GM21576 (cell line): Measurements from ENCODE around the gene IL1RAP.

Experiments used
- ATAC-seq: cut with Tn5 transposase; IDR thresholded peaks from one replicate; pipeline ENCODE4 v1.9.1; 2021; ENCODE audit warnings: mild to moderate bottlenecking, moderate library complexity; ENCODE audit not compliant: unreplicated experiment

Gene IL1RAP

DNA sequence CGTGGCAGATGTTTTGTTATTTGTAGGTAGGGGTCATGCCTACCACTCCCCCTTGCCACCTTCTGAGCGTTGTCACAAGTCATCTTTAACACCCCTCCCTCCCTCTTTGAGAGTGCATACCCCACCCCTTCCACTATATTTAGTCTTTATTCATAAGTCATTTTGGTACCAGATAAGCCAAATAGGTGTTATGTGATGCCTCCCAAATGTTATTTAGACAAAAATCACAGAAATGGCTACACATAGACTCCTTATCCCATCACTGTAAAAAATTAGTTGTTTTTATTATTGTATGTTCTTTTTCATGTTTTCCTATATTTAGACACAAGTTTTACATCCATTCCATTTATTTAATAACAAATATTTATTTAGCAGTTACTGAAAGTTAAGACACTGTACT, 93.1 kb downstream of the IL1RAP start:
- ATAC-seq, result no peak

- ATAC-seq, result no peak
Measured at GRCh38 chr3:190608850-190609589, 95.1 kb downstream of the IL1RAP start.

DNA sequence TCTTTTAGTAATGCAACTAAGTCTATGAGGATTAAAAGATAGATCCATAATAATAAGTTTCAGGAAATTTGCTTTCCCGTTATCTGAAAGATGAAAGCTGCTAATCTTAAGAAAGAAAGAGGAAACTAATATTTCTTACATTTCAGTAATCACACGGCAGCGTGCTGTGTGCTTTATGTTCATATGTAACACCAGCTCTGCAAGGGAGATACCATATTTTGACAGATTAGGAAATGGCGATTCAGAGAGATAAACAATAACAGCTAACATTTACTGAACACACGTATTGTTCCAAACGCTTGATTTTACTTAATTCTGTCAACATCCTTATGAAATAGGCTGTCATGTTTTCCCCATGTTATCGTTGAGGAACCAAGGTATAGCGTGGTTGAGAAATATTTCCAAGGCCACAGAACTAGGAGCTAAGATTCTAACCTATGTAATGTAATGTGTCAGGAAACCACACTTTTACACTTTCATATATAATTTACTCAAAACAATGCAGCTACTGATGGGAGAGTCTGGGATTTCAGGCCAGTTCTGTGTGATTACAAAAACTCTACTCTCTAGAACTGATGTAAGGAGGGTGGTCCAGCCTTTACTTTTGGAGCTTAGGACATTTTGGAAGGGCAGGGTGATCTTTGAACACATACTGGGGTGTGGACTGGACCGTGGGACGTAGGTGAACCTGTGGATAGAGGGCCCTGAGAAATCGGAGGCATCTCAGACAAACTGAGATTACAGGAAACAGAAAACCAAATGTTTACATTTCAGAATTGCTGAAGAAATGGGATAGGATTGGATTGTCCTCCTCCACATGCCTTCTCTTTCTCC, 100.6 kb downstream of the IL1RAP start:
- no peak for ATAC-seq

DNA sequence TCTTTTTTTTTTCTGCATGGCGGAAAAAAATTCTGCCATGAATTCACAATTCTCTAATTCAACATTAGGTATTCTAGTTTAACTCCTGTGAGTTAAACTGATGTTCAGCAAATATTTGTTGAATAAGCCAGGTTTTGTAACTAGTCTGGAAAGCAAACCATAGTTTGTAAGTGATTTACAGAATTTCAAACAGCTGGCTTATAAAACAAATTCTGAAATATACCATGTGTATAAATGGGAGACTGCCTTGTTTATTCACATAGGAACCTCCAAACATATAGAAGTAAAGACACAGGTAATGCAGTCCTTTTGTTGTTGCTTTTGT, 101.1 kb downstream of the IL1RAP start:
- no peak for ATAC-seq

- no peak for ATAC-seq
Measured at GRCh38 chr3:190615607-190616006, 101.7 kb downstream of the IL1RAP start.

DNA sequence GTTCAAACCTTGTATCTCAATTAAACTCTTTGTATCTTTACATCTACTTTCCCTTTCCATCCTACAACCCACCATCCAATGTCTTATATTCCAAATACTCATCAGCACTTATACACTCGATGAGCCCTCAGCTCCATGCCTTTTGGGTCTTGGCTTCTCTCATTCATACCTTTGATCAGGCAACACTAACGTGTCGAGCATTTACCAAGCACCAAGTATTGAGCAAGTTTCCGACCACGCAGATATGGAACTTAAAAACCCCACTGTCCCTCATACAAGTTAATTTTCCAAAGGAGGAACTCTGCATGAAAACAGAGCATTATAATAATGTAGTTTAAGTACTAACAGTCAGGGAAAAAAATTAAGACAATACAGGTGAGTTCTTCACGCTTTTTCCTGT, 102.8 kb downstream of the IL1RAP start:
- ATAC-seq, result no peak

DNA sequence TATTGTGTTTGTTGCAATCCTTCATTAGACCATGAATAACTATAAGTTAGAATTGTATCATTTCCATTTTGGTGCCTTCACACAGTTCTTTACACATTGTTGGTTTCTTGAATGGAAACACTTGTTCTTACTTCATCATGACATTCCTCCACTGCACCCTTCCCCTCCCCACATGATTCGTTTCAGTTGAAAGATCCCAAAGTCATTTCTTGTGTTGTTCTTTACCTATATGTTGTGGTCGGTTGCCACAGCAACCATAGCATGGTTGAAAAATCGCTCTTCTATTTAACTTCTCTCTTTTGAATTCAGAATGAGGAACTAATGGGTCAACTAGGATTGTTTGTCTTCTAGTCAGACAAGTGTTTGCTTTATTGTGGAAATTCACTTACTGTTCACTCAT, 103.3 kb downstream of the IL1RAP start:
- ATAC-seq, result peak; percentile 62

DNA sequence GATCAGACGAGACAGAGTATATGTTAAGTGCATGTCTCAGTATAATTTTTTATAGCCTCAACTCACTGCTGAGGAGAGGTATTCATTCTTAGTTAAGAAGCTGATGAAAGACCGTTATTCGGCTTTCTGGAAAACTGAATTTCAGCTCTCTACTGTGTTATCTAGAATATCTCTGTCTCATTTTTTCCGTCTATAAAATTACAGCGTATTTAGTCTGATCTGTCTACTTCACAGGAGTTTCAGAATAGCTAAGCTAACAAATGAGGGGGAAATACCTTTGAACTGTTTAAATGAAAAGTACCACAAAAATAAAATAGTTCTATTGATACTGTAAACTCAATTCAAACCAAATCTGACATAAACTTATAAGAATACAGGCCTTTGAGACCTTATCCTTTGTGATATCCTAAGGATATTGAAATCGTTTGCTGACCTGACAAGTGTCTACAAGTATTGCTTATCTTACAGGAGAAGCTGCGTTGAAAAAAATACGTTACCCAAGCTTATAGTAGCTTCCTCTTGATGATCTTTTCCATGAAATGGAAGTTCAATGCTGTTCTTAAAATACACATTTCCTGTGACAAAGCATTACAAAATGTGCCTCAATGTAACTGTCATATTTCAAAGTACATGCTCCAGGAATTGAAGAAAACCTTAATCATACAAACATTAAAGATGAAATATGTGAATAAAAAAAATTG, 104.6 kb downstream of the IL1RAP start:
- ATAC-seq, result peak; percentile 44

- no peak for ATAC-seq
Measured at GRCh38 chr3:190619353-190619752, 105.5 kb downstream of the IL1RAP start.

DNA sequence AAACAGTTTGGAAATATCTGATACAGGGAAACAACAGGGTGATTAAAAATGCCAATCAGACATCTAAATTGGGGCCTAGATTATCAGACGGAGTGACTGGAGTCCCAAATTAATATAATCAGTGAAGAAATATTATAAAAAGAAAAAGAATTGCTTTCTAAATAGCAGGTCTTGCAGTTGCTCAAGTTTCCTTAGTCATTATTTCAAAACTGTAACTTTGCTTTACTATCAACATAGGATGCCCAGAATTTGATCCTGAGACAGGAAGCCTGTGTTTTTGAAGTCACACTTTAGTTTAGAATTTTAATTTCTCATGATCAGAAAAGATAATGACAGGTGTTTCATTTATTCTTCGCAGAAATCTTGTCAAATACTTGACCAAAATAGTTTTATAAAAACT, 105.9 kb downstream of the IL1RAP start:
- no peak for ATAC-seq

DNA sequence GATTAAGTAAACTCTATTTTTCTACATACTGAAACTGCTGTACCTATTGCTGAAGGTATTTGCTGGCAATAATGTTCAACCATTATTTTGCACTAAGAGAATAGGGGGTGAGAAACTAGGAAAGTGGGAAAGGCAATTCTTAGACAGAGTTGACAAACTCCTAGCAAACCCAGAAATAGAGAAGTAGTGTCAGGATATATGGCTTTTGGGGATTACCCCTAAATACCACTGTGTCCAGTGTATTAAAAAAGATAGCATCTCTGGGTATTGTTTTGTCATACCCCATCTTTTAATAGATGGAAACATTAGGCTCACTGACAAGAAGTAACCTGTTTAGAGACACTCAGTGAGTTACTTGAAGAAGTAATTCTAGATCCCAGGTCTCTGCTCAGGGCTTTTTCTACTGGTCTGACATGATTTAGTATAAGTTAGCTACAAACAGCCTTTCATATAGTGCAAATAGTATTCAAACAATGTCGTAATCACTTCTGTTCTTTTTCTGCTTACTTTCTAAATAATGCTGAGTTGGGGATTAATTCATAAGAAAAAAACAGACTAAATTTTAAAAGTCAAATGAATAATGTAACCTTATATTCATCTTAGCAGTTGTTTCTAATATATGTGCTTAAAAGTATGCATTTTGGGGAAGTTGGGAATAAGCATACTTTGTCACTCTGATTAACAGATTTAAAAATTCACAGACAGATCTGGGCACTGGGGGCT, 107.2 kb downstream of the IL1RAP start:
- no peak for ATAC-seq

GRCh38 chr3:190621927-190622326, 108.0 kb downstream of the IL1RAP start:
- ATAC-seq, result no peak

- no peak for ATAC-seq
Measured at GRCh38 chr3:190624282-190624681, 110.4 kb downstream of the IL1RAP start.

DNA sequence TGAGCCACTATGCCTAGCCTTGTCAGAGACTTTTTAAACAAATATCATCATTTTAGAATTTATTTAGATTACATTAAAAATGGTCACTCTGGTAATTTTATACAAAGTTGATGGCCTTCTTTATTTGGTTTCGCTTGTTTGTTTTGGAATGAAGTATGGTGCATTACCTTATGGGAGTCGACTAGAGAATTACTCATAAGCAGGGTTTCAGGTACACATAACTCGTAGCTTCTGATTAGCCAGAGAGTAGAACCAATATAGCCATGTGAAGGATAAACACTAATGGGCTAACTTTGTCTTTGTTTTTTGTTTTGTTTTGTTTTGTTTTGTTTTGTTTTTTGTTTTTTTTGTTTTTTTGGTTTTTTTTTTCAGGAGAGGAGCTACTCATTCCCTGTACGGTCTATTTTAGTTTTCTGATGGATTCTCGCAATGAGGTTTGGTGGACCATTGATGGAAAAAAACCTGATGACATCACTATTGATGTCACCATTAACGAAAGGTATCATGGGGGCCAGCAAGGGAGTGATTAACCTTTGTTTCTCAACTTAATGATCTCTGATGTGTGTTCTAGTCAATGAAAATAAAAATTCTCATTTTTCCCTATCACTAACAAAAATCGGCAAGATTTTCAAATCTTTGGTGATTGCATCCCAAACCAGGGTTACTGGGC, 113.2 kb downstream of the IL1RAP start:
- ATAC-seq, result no peak

GRCh38 chr3:190629088-190629487, 115.2 kb downstream of the IL1RAP start:
- ATAC-seq, result no peak

- no peak for ATAC-seq
Measured at GRCh38 chr3:190631295-190631694, 117.4 kb downstream of the IL1RAP start.

DNA sequence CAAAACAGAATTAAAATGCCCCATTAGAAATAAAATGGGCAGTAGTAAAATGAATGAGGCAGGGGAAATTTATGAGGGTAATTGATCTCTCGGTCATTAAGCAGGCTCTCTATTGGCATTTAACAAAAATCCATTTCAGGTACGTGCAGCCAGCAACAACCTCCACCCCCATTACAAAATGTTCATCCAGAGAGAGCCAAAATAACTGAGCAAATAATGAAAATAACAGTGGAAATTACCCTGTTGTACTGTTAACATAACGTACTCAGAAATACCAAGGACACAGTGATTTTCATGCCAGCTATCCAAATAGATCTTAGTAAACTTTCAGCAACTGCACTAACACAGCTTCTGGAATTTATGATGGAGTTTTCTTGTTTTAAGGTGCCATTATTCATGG, 127.7 kb downstream of the IL1RAP start:
- ATAC-seq, result no peak

DNA sequence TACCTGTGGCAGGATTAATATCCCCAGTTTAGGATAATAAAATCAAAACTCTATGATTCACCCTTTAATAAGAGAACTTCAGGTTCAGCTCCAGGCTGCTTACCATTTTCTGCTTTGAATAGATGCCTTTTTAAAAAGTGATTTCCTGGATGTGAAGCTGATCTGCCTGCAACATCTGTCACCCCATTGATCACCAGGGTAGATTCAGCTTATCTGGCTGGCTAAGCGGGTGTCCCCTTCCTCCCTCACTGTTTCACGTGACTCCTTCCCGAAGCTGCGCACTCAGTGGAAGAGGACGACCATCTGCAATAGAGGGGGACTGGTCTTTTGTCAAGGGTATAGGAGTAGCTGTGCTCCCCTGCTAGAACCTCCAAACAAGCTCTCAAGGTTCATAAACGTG, 128.1 kb downstream of the IL1RAP start:
- no peak for ATAC-seq

DNA sequence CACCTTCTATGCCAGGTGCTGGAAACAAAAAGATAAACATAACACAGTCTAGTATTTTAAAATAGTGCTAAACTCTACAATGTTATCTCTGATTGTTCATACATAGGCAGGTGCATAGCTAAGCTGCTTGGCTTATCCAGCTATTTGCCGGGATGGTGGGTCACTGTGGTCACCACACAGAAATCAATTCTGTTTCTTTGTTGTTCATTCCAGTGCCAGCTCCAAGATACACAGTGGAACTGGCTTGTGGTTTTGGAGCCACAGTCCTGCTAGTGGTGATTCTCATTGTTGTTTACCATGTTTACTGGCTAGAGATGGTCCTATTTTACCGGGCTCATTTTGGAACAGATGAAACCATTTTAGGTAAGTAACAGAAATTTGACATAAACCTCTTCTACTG, 130.2 kb downstream of the IL1RAP start:
- no peak for ATAC-seq

DNA sequence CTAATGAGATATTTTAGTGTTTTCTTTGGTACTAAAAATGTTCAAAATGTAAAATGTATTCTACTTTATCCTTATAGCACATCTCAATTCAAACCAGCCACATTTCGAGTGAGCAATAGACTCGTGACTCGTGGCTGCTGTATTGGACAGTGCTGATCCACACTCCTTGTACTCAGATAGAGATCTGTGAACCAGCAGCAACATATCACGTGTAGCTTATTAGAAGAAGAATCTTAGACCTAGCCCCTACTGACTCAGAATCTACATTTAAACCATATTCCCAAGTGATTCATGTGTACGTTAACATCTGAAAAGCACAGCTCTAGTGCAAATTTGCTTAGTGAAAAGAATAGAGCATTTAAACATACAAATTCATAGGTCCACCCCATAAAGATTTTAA, 130.9 kb downstream of the IL1RAP start:
- no peak for ATAC-seq
